ENCODE data around the gene DAGLA.

DNA sequence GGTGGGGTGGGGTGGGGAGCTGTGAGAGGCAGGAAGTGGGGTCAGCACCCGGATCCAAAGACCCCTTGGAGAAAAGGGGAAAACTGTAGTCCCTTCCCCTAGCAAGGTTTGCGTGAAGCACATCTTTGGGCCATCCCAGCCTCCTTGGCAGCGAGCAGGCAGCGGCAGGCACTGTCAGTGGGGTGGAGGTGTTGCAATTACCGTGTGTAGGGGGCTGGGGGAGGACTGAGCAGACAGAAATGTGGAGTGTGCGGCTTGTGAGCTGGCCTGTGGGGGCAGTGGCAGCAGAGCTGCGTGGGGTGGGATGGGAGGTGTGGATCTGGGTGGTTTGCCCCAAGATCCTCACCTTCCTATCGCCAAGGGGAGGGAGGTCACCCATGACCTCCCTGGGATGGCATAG is 16.4 kb downstream of the DAGLA start:
- TF ChIP-seq, protein P1, sequence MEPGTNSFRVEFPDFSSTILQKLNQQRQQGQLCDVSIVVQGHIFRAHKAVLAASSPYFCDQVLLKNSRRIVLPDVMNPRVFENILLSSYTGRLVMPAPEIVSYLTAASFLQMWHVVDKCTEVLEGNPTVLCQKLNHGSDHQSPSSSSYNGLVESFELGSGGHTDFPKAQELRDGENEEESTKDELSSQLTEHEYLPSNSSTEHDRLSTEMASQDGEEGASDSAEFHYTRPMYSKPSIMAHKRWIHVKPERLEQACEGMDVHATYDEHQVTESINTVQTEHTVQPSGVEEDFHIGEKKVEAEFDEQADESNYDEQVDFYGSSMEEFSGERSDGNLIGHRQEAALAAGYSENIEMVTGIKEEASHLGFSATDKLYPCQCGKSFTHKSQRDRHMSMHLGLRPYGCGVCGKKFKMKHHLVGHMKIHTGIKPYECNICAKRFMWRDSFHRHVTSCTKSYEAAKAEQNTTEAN (CRISPR knock-in tag; IDR thresholded peaks at IDR 0.05), result no peak
- TF ChIP-seq CTCF (IDR thresholded peaks at IDR 0.05), result no peak
- TF ChIP-seq NFE2L1 (CRISPR knock-in tag; IDR thresholded peaks at IDR 0.05), result no peak
- TF ChIP-seq, protein P2, sequence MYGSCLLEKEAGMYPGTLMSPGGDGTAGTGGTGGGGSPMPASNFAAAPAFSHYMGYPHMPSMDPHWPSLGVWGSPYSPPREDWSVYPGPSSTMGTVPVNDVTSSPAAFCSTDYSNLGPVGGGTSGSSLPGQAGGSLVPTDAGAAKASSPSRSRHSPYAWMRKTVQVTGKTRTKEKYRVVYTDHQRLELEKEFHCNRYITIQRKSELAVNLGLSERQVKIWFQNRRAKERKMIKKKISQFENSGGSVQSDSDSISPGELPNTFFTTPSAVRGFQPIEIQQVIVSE (CRISPR knock-in tag; IDR thresholded peaks at IDR 0.05; ENCODE audit: borderline replicate concordance), result no peak
- no peak for TF ChIP-seq ESRRA (CRISPR knock-in tag; IDR thresholded peaks at IDR 0.05; ENCODE audit: borderline replicate concordance)
- no peak for TF ChIP-seq ZBTB21 (CRISPR knock-in tag; IDR thresholded peaks at IDR 0.05; ENCODE audit: borderline replicate concordance)
- TF ChIP-seq STAT6 (CRISPR knock-in tag; conservative IDR thresholded peaks at IDR 0.05; ENCODE audit: low read depth), result no peak
- TF ChIP-seq, protein P3, sequence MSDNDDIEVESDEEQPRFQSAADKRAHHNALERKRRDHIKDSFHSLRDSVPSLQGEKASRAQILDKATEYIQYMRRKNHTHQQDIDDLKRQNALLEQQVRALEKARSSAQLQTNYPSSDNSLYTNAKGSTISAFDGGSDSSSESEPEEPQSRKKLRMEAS (CRISPR knock-in tag; IDR thresholded peaks at IDR 0.05), result no peak
- no peak for TF ChIP-seq NFYB (CRISPR knock-in tag; conservative IDR thresholded peaks at IDR 0.05; ENCODE audit: low read depth)
- TF ChIP-seq ETV6 (CRISPR knock-in tag; IDR thresholded peaks at IDR 0.05), result no peak
- no peak for TF ChIP-seq ATF2 (CRISPR knock-in tag; IDR thresholded peaks at IDR 0.05; ENCODE audit: borderline replicate concordance, low read depth)
- TF ChIP-seq KAT7 (CRISPR knock-in tag; IDR thresholded peaks at IDR 0.05; ENCODE audit: borderline replicate concordance), result no peak
- no peak for TF ChIP-seq FOXJ3 (CRISPR knock-in tag; IDR thresholded peaks at IDR 0.05; ENCODE audit: borderline replicate concordance)

Data from WTC11 (cell line).